ENCODE results near the gene CELF5. TPM values are rescaled to one million over a fixed set of nuclear protein-coding genes. Genes with fewer than 3 reads are reported as not detected.
A peak's percentile ranks its signal among the peaks of the same experiment; 100 is the strongest.

Gene CELF5
- total RNA-seq, 1 experiment from 2014 or later = 7.7 TPM

GRCh38 chr19:3251229-3251628, 26.8 kb downstream of the CELF5 start:
- CTCF ChIA-PET = interaction anchor here (0.7 to 1.5 kb wide), 7 partner anchors 10 to 568 kb away, joined by 3 to 13 read pairs (median 5); partner anchors contain the start of genes CELF5 and TLE6
- Mint-ChIP-seq H3K9me3 (peaks cover 30% of the 10 kb centered on the region), H3K27ac (no peak overlapping the region), H3K4me1 (peaks cover 3% of the 10 kb centered on the region), H3K36me3 (peaks cover 15% of the 10 kb centered on the region), H3K4me3 (no peak overlapping the region), H3K27me3 (ENCODE audit: low read depth) (peaks cover 6% of the 10 kb centered on the region)
- TF ChIP-seq JUN (CRISPR knock-in tag; IDR thresholded peaks at IDR 0.05) (no peak), ZNF281 (CRISPR knock-in tag; IDR thresholded peaks at IDR 0.05) (no peak)
- no peak for ATAC-seq
- POLR2A ChIA-PET = interaction anchor here (0.7 kb wide), 1 partner anchor 37 kb away, joined by 4 read pairs; no protein-coding TSS in a partner anchor
- no peak for DNase-seq (ENCODE audit: low spot score)

GRCh38 chr19:3252650-3253049, 28.2 kb downstream of the CELF5 start:
- Mint-ChIP-seq H3K4me3 (no peak overlapping the region), H3K36me3 (peaks cover 15% of the 10 kb centered on the region), H3K27ac (no peak overlapping the region), H3K9me3 (peaks cover 30% of the 10 kb centered on the region), H3K27me3 (ENCODE audit: low read depth) (peaks cover 6% of the 10 kb centered on the region), H3K4me1 (peaks cover 3% of the 10 kb centered on the region)
- no peak for TF ChIP-seq GRHL2 (CRISPR knock-in tag; IDR thresholded peaks at IDR 0.05; ENCODE audit: insufficient replicate concordance, severe bottlenecking)
- no peak for TF ChIP-seq STAT6 (CRISPR knock-in tag; conservative IDR thresholded peaks at IDR 0.05; ENCODE audit: low read depth)
- no peak for TF ChIP-seq ZNF416 (CRISPR knock-in tag; IDR thresholded peaks at IDR 0.05)
- ChIA-PET CTCF (interaction anchor here (0.7 to 2.7 kb wide), 8 partner anchors 9 to 177 kb away, joined by 3 to 25 read pairs (median 6); no protein-coding TSS in a partner anchor), POLR2A (no interaction called here)
- DNase-seq (ENCODE audit: low spot score) (no peak), ATAC-seq (no peak)

GRCh38 chr19:3253270-3253669, 28.8 kb downstream of the CELF5 start:
- peaks cover 3% of the 10 kb centered on the region for H3K4me1 Mint-ChIP-seq
- DNase-seq (ENCODE audit: low spot score) (no peak), ATAC-seq (peak; percentile 23; the same call in 1 of the 2 replicates)
- peaks cover 5% of the 10 kb centered on the region for H3K27me3 Mint-ChIP-seq (ENCODE audit: low read depth)
- H3K4me3 Mint-ChIP-seq = no peak overlapping the region
- CTCF ChIA-PET = interaction anchor here (0.8 to 2.7 kb wide), 11 partner anchors 8 to 178 kb away, joined by 3 to 25 read pairs (median 5); partner anchors contain the start of gene CELF5
- peaks cover 15% of the 10 kb centered on the region for H3K36me3 Mint-ChIP-seq
- peaks cover 30% of the 10 kb centered on the region for H3K9me3 Mint-ChIP-seq
- POLR2A ChIA-PET = interaction anchor here (0.5 kb wide), 1 partner anchor 8 kb away, joined by 3 read pairs; no protein-coding TSS in a partner anchor
- H3K27ac Mint-ChIP-seq = no peak overlapping the region
- TF ChIP-seq SOX15 (CRISPR knock-in tag; IDR thresholded peaks at IDR 0.05) (no peak), ZNF281 (CRISPR knock-in tag; IDR thresholded peaks at IDR 0.05) (no peak), PREB (CRISPR knock-in tag; IDR thresholded peaks at IDR 0.05; ENCODE audit: borderline replicate concordance) (no peak), ZNF138 (CRISPR knock-in tag; conservative IDR thresholded peaks at IDR 0.05) (no peak), E2F4 (CRISPR knock-in tag; IDR thresholded peaks at IDR 0.05; ENCODE audit: borderline replicate concordance, low read depth) (no peak), NFATC4 (CRISPR knock-in tag; IDR thresholded peaks at IDR 0.05) (no peak), ZNF532 (CRISPR knock-in tag; IDR thresholded peaks at IDR 0.05; ENCODE audit: borderline replicate concordance) (no peak)
